Fibroblast of lung (primary cell): ENCODE results near the gene FAHD2A. TPM values are rescaled to one million over a fixed set of nuclear protein-coding genes. Genes with fewer than 3 reads are reported as not detected.

ENCODE experiments used
- DNase-seq, 2 donors: peaks; one replicate each; pipeline versions ENCODE4 v3.0.0 to v3.0.0-alpha.2; 2010; ENCODE audit warnings: low read depth in 2 of 2
- H2AFZ ChIP-seq: 2 replicates; pipeline ENCODE4 v1.5.1; 2012; ENCODE audit warnings: low read length, control low read depth, inconsistent platforms
- H3K27ac ChIP-seq: 2 replicates; pipeline ENCODE4 v1.5.1; 2011; ENCODE audit warnings: low read length, control low read depth; ENCODE audit not compliant: insufficient read depth
- H3K27me3 ChIP-seq: 2 replicates; pipeline ENCODE4 v1.5.1; 2011; ENCODE audit warnings: mild to moderate bottlenecking, low read length; ENCODE audit not compliant: control insufficient read depth, insufficient read depth
- H3K36me3 ChIP-seq: 2 replicates; pipeline ENCODE4 v1.5.1; 2011; ENCODE audit warnings: low read length; ENCODE audit not compliant: control insufficient read depth, insufficient read depth
- H3K4me1 ChIP-seq: 2 replicates; pipeline ENCODE4 v1.5.1; 2011; ENCODE audit warnings: low read length; ENCODE audit not compliant: control insufficient read depth, insufficient read depth; ENCODE audit errors: extremely low read depth
- H3K4me2 ChIP-seq: 2 replicates; pipeline ENCODE4 v1.5.1; 2011; ENCODE audit warnings: low read length, control low read depth; ENCODE audit not compliant: insufficient read depth; ENCODE audit errors: extremely low read depth
- H3K4me3 ChIP-seq, 4 experiments: fragments of 200-600 bp in 1 of 4; sonication (generic) in 1 of 4; replicated peaks in 1 of 4; 2 replicates each; pipeline ENCODE4 v1.5.1; 2011 to 2016; ENCODE audit warnings: low read length in 4 of 4, low read depth in 3 of 4, mild to moderate bottlenecking in 3 of 4, control low read depth in 2 of 4, inconsistent platforms in 1 of 4, mixed read lengths in 1 of 4; ENCODE audit not compliant: insufficient read depth in 1 of 4; ENCODE audit errors: control extremely low read depth in 1 of 4
- H3K79me2 ChIP-seq: 2 replicates; pipeline ENCODE4 v1.5.1; 2012; ENCODE audit warnings: mild to moderate bottlenecking, low read length, inconsistent platforms; ENCODE audit not compliant: control insufficient read depth, insufficient read depth
- H3K9ac ChIP-seq: 2 replicates; pipeline ENCODE4 v1.5.1; 2011; ENCODE audit warnings: mild to moderate bottlenecking, low read length, control low read depth; ENCODE audit not compliant: insufficient read depth
- H3K9me3 ChIP-seq: 2 replicates; pipeline ENCODE4 v1.5.1; 2012; ENCODE audit warnings: low read depth, low read length; ENCODE audit not compliant: control insufficient read depth, insufficient read depth
- H4K20me1 ChIP-seq: 2 replicates; pipeline ENCODE4 v1.5.1; 2011; ENCODE audit warnings: low read length; ENCODE audit not compliant: control insufficient read depth, insufficient read depth; ENCODE audit errors: extremely low read depth
- EZH2 ChIP-seq: IDR thresholded peaks from 2 replicates; pipeline ENCODE4 v1.5.1; 2012; ENCODE audit warnings: low read length, control low read depth, mild to moderate bottlenecking; ENCODE audit errors: missing control alignments
- polyA plus RNA-seq, 2 donors: library from polyadenylated mRNA; depleted of rRNA in 1 of 2; stranded (reverse) in 1 of 2; unstranded in 1 of 2; fragments of >200 nt; gene quantifications; 2 replicates each; pipeline ENCODE4 v1.2.1, GENCODE V29; 2011 to 2012; ENCODE audit warnings: missing spikeins in 1 of 2
- total RNA-seq: library from RNA; depleted of rRNA; stranded (reverse); fragments of >200 nt; gene quantifications from 2 replicates; pipeline ENCODE4 v1.2.1, GENCODE V29; 2014
- TF ChIP-seq, protein P1 (sequence below), 2 donors: IDR thresholded peaks in 1 of 2; conservative IDR thresholded peaks in 1 of 2; 1 replicate in 1 of 2; 2 replicates in 1 of 2; pipeline ENCODE4 v1.5.1; 2011 to 2012; ENCODE audit warnings: low read length in 2 of 2, control low read depth in 1 of 2, inconsistent platforms in 1 of 2, low read depth in 1 of 2, mild to moderate bottlenecking in 1 of 2

The FAHD2A gene
- total and polyA plus RNA-seq, 2 donors (not counting 1 experiment from before 2014, with no cell fraction given) = 22.1 to 32.5 TPM

DNA sequence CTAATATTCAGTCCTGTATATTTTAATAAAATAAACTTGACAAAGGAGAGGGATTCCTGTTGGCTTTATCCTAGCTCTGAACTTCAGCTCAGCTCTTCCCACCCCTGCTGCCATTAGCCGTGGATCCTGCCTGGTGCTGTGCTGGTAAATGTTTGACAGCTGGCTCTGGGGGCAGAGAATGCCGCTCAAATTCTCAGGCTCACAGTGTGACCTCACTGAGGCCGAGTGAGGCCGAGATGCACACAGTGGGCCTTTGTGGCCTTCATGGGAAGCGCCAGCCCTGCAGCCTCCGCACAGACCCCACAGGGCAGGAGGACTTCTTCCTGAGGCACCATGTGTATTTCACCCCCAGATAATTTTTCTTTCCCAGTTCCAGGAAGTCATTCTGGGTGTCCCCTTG lies 16.5 kb upstream of the FAHD2A start:
- Histone ChIP-seq H3K27ac (no peak overlapping the region), H3K4me2 (no peak overlapping the region), H3K36me3 (no peaks in the 10 kb centered on the region), H3K9me3 (no peaks in the 10 kb centered on the region), H3K4me3 (no peak overlapping the region), H3K27me3 (no peaks in the 10 kb centered on the region), H4K20me1 (no peaks in the 10 kb centered on the region), H3K9ac (no peak overlapping the region), H3K4me1 (no peaks in the 10 kb centered on the region), H2AFZ (no peak overlapping the region), H3K79me2 (no peaks in the 10 kb centered on the region)
- no peak for DNase-seq
- no peak for TF ChIP-seq EZH2
- TF ChIP-seq, protein P1, sequence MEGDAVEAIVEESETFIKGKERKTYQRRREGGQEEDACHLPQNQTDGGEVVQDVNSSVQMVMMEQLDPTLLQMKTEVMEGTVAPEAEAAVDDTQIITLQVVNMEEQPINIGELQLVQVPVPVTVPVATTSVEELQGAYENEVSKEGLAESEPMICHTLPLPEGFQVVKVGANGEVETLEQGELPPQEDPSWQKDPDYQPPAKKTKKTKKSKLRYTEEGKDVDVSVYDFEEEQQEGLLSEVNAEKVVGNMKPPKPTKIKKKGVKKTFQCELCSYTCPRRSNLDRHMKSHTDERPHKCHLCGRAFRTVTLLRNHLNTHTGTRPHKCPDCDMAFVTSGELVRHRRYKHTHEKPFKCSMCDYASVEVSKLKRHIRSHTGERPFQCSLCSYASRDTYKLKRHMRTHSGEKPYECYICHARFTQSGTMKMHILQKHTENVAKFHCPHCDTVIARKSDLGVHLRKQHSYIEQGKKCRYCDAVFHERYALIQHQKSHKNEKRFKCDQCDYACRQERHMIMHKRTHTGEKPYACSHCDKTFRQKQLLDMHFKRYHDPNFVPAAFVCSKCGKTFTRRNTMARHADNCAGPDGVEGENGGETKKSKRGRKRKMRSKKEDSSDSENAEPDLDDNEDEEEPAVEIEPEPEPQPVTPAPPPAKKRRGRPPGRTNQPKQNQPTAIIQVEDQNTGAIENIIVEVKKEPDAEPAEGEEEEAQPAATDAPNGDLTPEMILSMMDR (conservative IDR thresholded peaks at IDR 0.05 in 1 of 2, IDR thresholded peaks at IDR 0.05 in 1 of 2; ENCODE audit: low read depth in 1 of 2, low read length in 2 of 2) = no peak

DNA sequence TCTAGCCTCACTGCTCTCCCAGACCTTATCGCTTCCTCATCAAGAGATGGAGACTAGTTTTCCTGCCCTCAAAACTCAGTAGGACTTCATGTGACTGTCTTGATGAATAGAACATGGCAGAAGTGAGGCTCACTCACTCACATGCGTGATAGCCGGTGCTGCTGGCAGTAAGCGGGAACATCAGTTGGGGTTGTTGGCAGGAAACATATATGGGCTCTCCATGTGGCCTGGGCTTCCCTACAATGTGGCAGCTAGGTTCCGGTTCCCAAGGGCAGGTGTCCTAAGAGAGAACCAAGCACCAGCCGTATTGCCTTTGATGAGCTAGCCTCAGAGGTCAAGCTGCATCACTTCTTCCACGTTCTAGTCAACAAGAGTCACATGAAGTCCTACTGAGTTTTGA lies 15.2 kb upstream of the FAHD2A start:
- H3K27ac ChIP-seq = no peak overlapping the region
- H3K4me1 ChIP-seq = no peaks in the 10 kb centered on the region
- no peak overlapping the region for H3K4me3 ChIP-seq
- H3K9me3 ChIP-seq = no peaks in the 10 kb centered on the region
- H3K9ac ChIP-seq = no peak overlapping the region
- DNase-seq = no peak
- no peak overlapping the region for H2AFZ ChIP-seq
- TF ChIP-seq, protein P1 (conservative IDR thresholded peaks at IDR 0.05 in 1 of 2, IDR thresholded peaks at IDR 0.05 in 1 of 2; ENCODE audit: low read depth in 1 of 2, low read length in 2 of 2) = no peak
- no peak for TF ChIP-seq EZH2
- H4K20me1 ChIP-seq = no peaks in the 10 kb centered on the region
- no peaks in the 10 kb centered on the region for H3K36me3 ChIP-seq
- no peaks in the 10 kb centered on the region for H3K27me3 ChIP-seq
- no peaks in the 10 kb centered on the region for H3K79me2 ChIP-seq
- no peak overlapping the region for H3K4me2 ChIP-seq

DNA sequence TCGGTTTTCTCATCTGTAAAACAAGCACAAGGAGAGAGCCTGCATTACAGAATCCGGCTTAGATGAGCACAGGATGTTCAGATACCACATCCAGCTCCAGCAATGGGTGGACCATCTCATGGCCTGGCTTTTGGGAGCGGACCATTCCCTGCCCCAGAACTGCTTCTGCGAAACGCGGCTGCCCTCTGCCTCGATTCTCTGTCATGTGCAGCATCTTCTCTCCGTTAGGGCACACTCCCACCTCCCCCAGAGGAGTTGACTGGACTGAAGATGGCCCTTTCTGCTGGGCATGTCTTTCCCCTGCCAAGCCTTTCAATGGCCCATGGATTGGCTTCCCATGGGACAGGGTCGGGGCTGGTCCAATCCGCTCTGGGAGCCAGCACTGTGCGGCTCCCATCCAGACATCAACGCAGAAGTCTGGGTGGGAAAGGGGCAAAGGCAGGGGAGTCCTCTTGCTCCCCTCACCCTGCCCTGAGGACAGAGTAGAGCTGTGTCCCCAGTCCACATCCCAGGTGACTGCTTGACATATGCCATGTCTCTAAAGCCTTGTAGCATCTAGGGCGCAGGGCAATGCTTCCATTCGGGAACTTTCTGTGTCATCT lies 14.3 kb upstream of the FAHD2A start:
- Histone ChIP-seq H3K36me3 (no peaks in the 10 kb centered on the region), H4K20me1 (no peaks in the 10 kb centered on the region), H3K9ac (no peak overlapping the region), H3K4me3 (no peak overlapping the region), H3K79me2 (no peaks in the 10 kb centered on the region), H3K27me3 (no peaks in the 10 kb centered on the region), H3K9me3 (no peaks in the 10 kb centered on the region), H3K27ac (no peak overlapping the region), H3K4me2 (no peak overlapping the region), H3K4me1 (no peaks in the 10 kb centered on the region), H2AFZ (no peak overlapping the region)
- no peak for DNase-seq
- TF ChIP-seq, protein P1 (conservative IDR thresholded peaks at IDR 0.05 in 1 of 2, IDR thresholded peaks at IDR 0.05 in 1 of 2; ENCODE audit: low read depth in 1 of 2, low read length in 2 of 2) = no peak
- no peak for TF ChIP-seq EZH2
